Measurements from ENCODE around the gene NCAPH2. TPM values are rescaled to one million over a fixed set of nuclear protein-coding genes. Genes with fewer than 3 reads are reported as not detected.
A peak's percentile ranks its signal among the peaks of the same experiment; 100 is the strongest.

NCAPH2 gene
- total RNA-seq, 1 experiment from 2014 or later: 39.8 TPM

DNA sequence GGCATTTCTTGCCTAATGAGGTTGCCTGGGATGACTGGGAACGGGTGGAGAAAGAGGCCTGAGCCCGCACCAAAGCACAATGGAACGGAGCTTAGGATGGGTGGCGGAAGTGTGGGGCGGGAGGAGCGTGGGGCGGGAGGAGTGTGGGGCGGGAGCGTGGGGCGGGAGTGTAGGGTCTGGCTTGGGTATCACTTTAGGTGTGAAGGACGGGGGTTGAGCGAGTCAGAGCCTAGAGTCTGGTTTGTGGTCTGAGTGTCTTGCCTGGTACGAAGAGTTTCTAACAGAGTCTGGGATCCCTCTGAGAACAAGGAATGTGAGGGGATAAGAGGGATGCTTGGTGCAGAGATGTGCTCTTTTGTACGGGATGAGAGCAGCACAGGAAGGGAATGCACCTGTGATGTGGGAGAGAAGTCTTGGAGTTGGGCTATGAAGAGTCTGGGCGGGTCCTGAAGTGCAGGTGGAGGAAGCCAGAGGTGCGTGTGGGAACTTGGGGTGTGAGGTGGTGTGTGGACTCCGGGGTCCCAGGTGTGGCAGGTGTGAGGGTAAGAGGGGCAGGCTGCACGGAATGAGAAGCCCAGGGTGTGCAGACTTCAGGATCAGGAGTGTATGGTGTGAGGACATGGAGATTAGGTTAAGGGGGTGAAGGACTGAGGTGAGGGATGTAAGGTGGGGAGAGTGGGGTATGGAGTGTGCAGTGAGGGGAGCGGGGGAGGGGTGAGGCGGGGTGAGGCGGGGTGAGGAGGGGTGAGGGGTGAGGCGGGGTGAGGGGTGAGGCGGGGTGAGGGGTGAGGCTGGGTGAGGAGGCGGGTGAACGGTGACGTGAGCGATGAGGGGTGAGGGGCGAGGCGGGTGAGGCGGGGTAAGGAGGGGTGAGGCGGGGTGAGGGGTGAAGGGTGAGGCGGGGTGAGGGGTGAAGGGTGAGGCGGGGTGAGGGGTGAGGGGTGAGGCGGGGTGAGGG is 53.7 kb downstream of the NCAPH2 start:
- Mint-ChIP-seq H3K36me3 (ENCODE audit: insufficient read depth, unreplicated experiment) (no peaks in the 10 kb centered on the region), H3K4me3 (ENCODE audit: unreplicated experiment) (peak overlapping the region; percentile 15), H3K4me1 (ENCODE audit: insufficient read depth, unreplicated experiment) (peaks cover 28% of the 10 kb centered on the region), H3K9me3 (ENCODE audit: unreplicated experiment) (no peaks in the 10 kb centered on the region), H3K27ac (ENCODE audit: low read depth, unreplicated experiment) (no peak overlapping the region), H3K27me3 (ENCODE audit: insufficient read depth, unreplicated experiment) (no peaks in the 10 kb centered on the region)
- intact Hi-C loops (cut with micrococcal nuclease): loop anchor here (1.0 kb wide), 2 partner anchors 30 to 35 kb away; no protein-coding TSS in a partner anchor
- no TSS peak for BruUV-seq (replicated peaks)
- DNase-seq (ENCODE audit: unreplicated experiment): no peak
- POLR2A ChIA-PET: interaction anchor here (1.2 to 2.0 kb wide), 2 partner anchors 32 to 36 kb away, joined by 3 to 15 read pairs; partner anchors contain the start of genes SCO2 and TYMP
- TF ChIP-seq, protein P1, sequence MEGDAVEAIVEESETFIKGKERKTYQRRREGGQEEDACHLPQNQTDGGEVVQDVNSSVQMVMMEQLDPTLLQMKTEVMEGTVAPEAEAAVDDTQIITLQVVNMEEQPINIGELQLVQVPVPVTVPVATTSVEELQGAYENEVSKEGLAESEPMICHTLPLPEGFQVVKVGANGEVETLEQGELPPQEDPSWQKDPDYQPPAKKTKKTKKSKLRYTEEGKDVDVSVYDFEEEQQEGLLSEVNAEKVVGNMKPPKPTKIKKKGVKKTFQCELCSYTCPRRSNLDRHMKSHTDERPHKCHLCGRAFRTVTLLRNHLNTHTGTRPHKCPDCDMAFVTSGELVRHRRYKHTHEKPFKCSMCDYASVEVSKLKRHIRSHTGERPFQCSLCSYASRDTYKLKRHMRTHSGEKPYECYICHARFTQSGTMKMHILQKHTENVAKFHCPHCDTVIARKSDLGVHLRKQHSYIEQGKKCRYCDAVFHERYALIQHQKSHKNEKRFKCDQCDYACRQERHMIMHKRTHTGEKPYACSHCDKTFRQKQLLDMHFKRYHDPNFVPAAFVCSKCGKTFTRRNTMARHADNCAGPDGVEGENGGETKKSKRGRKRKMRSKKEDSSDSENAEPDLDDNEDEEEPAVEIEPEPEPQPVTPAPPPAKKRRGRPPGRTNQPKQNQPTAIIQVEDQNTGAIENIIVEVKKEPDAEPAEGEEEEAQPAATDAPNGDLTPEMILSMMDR (IDR thresholded peaks at IDR 0.05; ENCODE audit: unreplicated experiment): no peak
- CTCF ChIA-PET: no interaction called here

DNA sequence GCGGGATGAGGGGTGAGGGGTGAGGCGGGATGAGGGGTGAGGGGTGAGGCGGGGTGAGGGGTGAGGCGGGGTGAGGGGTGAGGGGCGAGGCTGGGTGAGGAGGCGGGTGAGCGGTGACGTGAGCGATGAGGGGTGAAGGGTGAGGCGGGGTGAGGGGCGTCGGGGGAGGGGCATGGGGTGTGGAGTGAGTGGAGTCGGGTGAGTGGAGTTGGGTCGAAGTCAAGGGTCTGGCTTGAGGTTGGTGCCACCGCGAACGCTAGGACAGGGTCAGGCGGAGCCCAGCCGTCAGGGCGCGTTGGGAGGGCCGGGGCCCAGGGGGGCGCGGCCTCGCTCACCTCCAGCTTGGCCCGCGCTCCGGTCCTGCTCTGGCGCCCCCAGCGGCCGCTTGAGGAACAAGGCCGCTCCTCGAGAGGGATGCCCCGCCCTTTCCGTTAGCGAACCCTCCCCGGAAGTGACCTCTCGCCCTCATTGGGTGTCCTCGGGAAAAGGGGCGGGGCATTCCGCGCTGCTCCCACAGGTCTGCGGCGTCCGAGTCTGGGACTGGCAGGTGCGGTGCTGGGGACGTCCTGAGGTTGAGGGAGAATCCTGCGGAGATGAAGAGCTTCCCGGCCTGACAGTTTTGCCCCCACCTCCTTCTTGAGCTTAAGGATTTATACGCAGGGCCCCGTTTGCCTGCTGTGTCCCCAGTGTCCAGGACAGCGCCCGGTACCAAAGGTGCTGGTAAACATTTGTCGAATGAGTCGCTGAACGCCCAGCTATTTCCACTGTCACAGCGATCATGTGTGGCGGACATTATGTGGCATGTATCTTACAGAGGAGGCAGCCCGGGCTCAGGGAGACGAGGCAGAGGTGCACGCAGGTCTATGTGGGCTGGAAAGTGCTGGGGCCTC is 54.7 kb downstream of the NCAPH2 start, which contains the start of gene SYCE3:
TSS of gene SYCE3 (minus strand) at position 397 of the 890 bp plus-strand sequence. CDS start 6,514 bp downstream, outside the sequence.
- Mint-ChIP-seq H3K9me3 (ENCODE audit: unreplicated experiment) (no peaks in the 10 kb centered on the region), H3K36me3 (ENCODE audit: insufficient read depth, unreplicated experiment) (peaks cover 3% of the 10 kb centered on the region), H3K4me1 (ENCODE audit: insufficient read depth, unreplicated experiment) (peaks cover 28% of the 10 kb centered on the region), H3K4me3 (ENCODE audit: unreplicated experiment) (peak within 1 kb of the TSS; percentile 90), H3K27ac (ENCODE audit: low read depth, unreplicated experiment) (peak within 1 kb of the TSS; percentile 91), H3K27me3 (ENCODE audit: insufficient read depth, unreplicated experiment) (no peaks in the 10 kb centered on the region)
- DNase-seq (ENCODE audit: unreplicated experiment): peak; percentile 97
- TF ChIP-seq, protein P1 (IDR thresholded peaks at IDR 0.05; ENCODE audit: unreplicated experiment): peak; percentile 91
- BruUV-seq (replicated peaks): TSS peak; percentile 90
- ChIA-PET CTCF (interaction anchor here (0.6 to 1.9 kb wide), 30 partner anchors 9 to 239 kb away, joined by 3 to 17 read pairs (median 4); partner anchors contain the start of genes LMF2, NCAPH2 and SCO2), POLR2A (interaction anchor here (0.7 to 5.3 kb wide), 16 partner anchors 11 to 318 kb away, joined by 3 to 105 read pairs (median 14); partner anchors contain the start of genes CHKB, KLHDC7B, LMF2 and NCAPH2)
- intact Hi-C loops (cut with micrococcal nuclease): loop anchor here (1.0 kb wide), 2 partner anchors 31 to 36 kb away; no protein-coding TSS in a partner anchor

DNA sequence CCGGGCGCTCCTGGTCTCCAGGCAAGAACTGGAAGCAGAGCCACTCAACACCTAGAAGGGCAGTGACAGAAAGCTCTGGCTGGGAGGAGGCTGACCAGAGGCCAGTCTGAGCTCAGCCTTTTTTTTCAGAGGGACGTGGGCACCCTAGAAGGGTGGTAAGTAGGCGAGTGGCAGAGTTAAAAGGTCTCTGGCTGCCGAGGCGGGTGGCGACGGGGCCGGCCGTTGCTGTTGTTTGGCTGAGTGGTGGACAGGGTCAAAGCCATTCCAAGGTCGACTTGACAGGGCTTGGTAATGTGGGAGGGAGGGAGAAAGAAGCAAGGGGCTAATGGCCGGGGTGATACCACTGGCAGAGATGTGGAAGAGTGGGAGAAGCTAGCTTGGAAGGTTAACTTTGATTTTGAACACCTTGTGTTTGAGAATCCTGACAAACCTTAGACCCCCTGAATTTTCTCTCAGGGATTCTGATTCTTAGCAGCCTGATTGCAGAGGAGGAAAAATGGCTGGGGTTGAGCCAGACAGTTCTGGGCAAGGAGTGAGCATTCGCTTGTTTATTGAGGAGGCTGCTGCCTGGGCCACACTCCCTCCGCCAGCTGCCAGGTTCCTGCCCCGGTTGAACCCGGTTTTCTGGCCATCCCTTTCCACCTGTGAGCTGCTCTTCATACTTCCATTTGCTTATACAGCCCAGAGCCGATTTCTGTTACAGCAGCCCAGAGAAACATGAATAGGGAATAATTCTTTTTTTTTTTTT is 55.6 kb downstream of the NCAPH2 start:
- Mint-ChIP-seq H3K4me1 (ENCODE audit: insufficient read depth, unreplicated experiment) (peaks cover 28% of the 10 kb centered on the region), H3K36me3 (ENCODE audit: insufficient read depth, unreplicated experiment) (peaks cover 11% of the 10 kb centered on the region), H3K27ac (ENCODE audit: low read depth, unreplicated experiment) (peak overlapping the region; percentile 91), H3K9me3 (ENCODE audit: unreplicated experiment) (no peaks in the 10 kb centered on the region), H3K27me3 (ENCODE audit: insufficient read depth, unreplicated experiment) (no peaks in the 10 kb centered on the region), H3K4me3 (ENCODE audit: unreplicated experiment) (peak overlapping the region; percentile 90)
- TF ChIP-seq, protein P1 (IDR thresholded peaks at IDR 0.05; ENCODE audit: unreplicated experiment): no peak
- POLR2A ChIA-PET: interaction anchor here (0.8 to 5.3 kb wide), 14 partner anchors 10 to 319 kb away, joined by 3 to 105 read pairs (median 18); partner anchors contain the start of genes CHKB, KLHDC7B, LMF2 and NCAPH2
- no TSS peak for BruUV-seq (replicated peaks)
- intact Hi-C loops (cut with micrococcal nuclease): no loop called here
- no peak for DNase-seq (ENCODE audit: unreplicated experiment)
- CTCF ChIA-PET: interaction anchor here (0.6 to 1.9 kb wide), 30 partner anchors 8 to 240 kb away, joined by 3 to 17 read pairs (median 4); partner anchors contain the start of genes LMF2, NCAPH2 and SCO2

Measured in MCF 10A (cell line).